ENCODE results near the gene CDK8.
"Not testable (repeated sequence)": the region's sequence is repeated elsewhere in the genome, so short reads cannot be mapped to it uniquely, and the experiment has no call there.

CDK8 gene

DNA sequence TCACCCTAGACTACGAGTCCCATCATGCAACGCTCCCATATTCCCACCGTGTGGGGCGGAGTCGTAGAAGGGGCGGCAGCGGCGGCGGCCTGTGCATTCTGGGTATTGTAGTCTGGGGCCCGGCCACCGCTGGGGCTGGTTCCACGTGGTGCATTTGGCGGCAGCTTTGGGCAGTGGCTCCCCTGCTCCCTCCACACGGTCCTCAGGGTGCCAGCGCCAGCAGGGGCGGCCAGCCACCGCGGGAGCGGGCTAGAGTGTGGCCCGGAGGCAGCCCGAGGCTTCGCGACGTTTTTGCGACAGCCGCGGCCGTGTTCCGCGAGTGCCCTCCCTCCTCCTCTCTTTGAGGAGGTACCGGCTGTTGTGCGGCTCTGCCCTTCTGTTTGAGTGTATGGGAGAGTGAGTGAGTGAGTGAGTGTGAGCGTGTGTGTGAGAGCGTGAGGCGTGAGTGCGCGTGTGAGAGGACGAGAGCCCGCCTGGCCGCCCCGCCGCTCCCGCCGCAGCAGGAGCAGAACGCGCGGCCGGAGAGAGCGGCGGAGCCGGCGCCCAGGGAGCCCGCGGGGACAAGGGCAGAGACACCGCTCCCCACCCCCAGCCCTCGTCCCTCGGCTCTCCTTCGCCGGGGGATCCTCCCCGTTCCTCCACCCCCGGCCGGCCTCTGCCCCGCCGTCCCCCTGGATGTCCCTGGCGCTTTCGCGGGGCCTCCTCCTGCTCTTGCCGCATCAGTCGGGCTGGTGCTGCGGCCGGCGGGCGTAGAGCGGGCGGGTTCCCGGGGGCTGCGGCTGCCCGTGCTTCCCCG lies at the start of gene CDK8:
TSS of gene CDK8 (plus strand) at position 343 of the 796 bp plus-strand sequence. CDS start 513 bp downstream, outside the sequence.
- peak; percentile 90 for DNase-seq

GRCh38 chr13:26208287-26208686 lies 45.6 kb upstream of the CDK8 start:
- no peak for DNase-seq

- DNase-seq: no peak
Measured at GRCh38 chr13:26213345-26213744, 40.6 kb upstream of the CDK8 start.

DNA sequence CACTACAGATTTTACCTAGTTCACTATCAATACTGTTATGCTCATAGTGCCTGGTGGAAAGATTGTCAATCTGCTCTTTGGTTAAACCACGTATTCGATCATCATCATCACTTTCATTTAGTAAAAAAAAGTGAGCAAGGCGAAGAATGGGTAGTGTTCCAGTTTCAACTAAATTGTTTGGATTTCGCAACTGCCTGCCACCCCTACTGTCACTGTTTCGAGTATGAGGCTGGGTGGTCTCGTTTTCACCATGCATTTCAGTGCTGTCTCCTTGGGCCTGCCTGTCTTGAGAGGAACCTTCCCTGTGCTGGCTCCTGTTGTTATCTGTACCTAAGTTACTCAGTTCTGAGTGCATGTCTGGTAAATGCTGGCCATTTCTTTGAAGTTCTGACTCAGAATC lies 39.9 kb upstream of the CDK8 start:
- no peak for DNase-seq

DNA sequence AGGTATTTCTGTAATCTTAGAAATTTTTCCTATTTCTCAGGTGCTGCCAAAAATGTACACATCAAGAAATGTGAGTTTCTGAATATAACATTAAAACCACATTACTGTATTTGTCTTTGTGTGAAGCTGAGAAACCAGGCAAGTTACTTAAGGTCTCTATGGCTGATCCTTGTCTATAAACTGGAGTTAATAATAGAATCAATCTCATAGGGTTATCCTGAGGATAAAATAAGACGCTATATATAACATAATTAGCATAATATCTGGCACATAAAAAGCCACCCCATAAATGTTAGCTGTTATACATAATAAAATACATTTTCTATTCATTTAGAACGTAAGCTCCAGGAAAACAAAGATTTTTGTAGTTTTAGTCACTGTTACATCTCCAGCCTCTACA lies 37.9 kb upstream of the CDK8 start:
- no peak for DNase-seq

DNA sequence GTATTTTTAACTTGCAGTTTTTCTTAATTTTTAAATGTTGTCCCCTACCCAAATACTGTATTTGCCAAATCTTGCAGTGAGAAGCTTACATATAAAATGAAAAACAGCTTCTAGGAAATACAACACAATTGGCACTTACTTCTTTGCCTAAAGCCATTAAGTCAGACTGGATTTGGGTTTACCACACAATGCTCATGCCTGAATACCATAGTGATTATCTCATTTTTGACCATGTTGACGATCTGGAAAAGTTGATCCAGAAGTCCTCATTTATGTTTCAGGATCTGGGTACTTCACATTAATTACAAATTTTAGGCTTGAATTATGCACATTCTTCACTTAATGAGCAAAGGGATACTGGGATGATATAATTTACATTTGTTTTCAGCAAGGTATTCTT lies 34.2 kb upstream of the CDK8 start:
- DNase-seq: no peak

DNA sequence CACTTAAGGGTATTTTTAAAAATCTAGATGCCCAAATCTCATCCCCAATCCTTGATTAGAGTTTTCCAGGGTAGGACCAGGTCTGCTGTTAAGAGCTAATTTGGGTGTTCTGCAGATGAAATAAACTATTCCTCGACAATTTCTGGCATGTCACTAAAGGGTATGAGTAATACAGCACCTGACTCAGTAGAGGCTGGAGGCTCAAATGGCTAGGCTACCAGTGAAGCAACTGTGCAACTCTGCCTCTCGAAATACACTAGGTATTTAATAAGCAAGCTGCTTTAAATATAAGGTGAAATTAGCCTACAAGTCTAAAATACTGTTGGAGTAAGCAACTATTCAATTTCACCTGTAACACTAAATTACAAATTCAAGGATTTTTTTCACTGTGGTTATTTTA lies 33.4 kb upstream of the CDK8 start:
- DNase-seq: no peak

DNA sequence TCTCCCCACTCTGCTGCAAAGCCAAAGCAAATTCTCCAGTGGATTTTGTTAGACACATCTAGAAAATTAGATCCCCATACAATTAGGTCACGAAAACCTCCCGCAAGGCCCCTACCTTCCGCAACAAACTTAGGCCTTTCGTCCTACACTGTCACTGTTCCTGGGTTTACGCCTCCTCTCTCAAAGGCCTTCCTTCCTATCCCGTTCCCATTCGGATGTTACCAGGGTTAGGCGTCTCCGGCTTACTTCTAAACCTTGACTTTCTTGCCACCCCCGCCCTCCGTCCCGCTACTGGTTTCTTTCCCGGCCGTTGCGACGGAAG lies 32.6 kb upstream of the CDK8 start:
- DNase-seq: no peak

GRCh38 chr13:26221721-26222519 lies 32.0 kb upstream of the CDK8 start, which contains the start of gene RNF6:
Gene RNF6 (minus strand): TSS chr13:26222314. CDS start chr13:26219649, 2,665 bp downstream.
- DNase-seq: peak; percentile 92

GRCh38 chr13:26222520-26223046 lies 31.3 kb upstream of the CDK8 start:
- DNase-seq: no peak

DNA sequence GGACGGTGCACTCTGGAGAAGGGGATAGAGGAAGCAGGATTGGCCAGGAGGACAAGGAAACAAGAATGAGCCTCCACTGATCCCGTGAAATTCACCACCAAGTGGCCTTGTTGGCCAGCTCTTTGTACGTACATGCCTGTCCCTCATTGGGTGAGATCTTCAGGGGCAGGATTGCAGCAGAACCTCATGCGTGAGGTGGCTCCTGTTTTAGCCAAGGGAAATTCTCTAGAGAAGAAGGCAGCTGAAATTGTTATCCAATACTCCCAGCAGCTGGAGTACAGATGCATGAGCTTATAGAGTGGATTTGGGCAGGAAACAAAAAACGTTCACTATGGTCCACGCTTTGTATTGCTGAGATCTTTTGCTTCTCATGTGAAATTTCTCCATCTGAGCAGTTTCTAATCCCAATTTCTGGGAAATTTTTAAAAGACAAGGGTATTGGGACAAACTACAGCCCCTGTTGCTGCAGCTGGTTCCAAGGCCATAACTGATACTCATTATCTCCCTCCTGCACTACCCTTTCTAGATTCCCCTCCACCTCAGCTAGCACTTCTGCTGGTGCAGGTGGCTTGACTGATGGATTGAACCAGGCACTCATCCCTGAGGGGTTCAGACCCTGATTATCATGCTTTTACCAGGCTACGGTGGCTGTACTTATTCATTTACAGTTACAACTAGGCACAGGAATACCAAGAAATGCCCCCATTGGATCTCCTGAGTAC lies 27.9 kb upstream of the CDK8 start:
- DNase-seq: no peak

- DNase-seq: peak; percentile 7
Measured at GRCh38 chr13:26227166-26227971, 26.6 kb upstream of the CDK8 start.

DNA sequence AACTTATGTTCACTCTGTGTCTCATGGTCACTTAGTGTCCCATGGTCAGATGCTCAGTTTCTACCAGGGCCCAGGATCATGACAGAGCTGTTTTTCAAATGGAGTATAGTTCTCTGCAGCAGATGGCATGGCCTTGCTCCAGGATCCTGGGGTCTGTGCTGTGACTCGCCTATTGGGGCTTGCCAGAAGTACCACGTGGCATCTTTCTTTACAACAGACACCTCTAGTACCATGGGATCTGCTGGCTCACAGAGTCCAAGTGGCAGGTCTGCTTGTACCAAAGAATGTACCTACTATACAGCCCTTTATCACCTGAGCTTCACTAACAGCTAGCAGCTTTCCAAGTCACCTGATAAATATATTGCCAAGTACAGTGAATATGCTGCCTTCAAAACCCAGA lies 25.8 kb upstream of the CDK8 start:
- no peak for DNase-seq

GRCh38 chr13:26229080-26229615 lies 24.8 kb upstream of the CDK8 start:
- DNase-seq: no peak

- DNase-seq: no peak
Measured at GRCh38 chr13:26230703-26231102, 23.2 kb upstream of the CDK8 start.

- DNase-seq: no peak
Measured at GRCh38 chr13:26236296-26236695, 17.6 kb upstream of the CDK8 start.

GRCh38 chr13:26246154-26246553 lies 7.8 kb upstream of the CDK8 start:
- no peak for DNase-seq

DNA sequence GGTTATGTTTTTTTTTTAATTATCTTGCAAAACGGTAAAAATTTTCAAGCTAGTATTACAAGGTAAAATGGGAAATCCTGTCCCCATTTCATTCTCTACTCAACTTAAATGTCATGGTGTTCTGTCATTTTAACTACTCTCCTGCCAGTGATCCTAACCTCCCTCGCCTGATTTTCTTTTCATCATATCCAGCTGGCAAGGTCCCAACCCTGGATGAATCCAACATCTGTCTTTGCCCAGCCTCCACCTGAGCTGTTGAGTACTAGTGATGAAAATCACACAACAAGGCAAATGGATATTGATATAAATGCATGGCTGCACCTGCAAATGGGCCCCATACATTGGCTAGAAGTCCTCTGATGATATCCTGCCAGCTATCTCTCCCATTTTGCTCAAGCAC lies 6.9 kb upstream of the CDK8 start:
- no peak for DNase-seq

DNA sequence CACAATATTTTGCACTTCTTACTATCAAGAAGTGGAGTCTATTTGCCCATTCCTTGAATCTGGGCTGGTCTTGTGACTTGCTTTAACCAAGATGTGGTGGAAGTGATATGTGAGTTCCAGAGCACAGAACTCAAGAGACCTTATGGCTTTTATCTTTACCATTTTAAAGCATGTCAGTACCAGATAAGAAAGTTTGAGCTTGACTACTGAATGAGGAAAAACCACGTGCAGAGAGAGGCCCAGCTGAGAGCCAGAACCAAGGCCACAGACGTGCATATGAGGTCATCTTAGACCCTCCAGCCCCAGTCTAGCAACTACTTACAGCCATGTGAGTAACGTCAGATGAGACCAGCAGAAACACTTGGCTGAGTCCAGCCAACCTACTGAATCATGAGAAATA lies 6.3 kb upstream of the CDK8 start:
- no peak for DNase-seq

GRCh38 chr13:26249551-26249950 lies 4.4 kb upstream of the CDK8 start:
- no peak for DNase-seq

DNA sequence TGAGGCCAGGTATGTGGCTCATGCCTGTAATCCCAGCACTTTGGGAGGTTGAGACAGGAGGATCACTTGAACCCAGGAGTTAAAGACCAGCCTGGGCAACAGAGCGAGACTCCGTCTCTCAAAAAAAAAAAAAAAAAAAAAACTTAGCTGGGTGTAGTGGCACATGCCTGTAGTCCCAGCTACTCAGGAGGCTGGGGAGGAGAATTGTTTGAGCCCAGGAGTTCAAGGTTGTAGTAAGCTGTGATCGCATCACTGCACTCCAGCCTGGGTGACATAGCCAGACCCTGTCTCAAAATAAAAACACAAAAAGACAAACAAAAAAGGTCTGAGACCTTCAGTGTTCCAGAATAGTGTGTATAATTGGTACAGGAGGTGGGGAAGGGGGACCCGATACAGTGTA lies 1.9 kb upstream of the CDK8 start:
- not testable (repeated sequence) for DNase-seq

DNA sequence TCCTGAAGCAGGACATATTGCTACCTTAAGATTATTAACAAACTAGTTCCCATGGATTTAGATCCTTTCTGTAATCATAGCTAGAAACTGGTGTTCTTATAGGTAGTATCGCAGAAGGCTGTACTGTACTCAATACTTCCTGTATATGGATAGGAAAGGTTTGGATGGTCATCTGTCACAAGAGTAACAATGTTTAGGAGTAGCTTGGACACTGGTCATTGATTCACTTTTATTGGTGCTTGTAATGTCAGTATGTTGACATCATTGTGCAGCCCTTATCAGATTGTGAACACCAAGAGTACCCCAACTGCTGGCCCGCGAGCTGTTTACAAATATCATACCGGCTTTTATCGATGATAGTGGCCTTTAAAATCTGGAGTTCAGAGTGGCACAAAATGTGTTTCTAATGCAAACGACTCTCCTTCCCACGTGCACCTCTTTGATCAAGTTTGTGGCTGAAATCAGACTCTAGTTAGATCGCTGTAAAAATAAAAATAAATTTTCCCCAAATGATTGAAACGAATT lies 605 bp upstream of the CDK8 start:
- no peak for DNase-seq
